ENCODE results near the gene MTFR1L. TPM values are rescaled to one million over a fixed set of nuclear protein-coding genes. Genes with fewer than 3 reads are reported as not detected.

The MTFR1L gene
- total and polyA plus RNA-seq, 9 of the 15 experiments (the other 6 are each of a cell fraction or from before 2014, with no cell fraction given), result 41.4 to 98.5 (median 53.7) TPM

- Histone ChIP-seq H3K9ac (ENCODE audit: insufficient read depth in 1 of 2, low read depth in 2 of 2, low read length in 2 of 2) (no peak overlapping the region), H3K4me2 (ENCODE audit: insufficient read depth, low read length) (no peak overlapping the region), H3K9me1 (ENCODE audit: control insufficient read depth, insufficient read depth, low read length) (no peaks in the 10 kb centered on the region), H3K27ac (ENCODE audit: extremely low read depth, low read depth, low read length) (no peak overlapping the region), H3K9me3 (replicated peaks; ENCODE audit: control insufficient read depth, insufficient read depth, low read depth, low read length) (no peaks in the 10 kb centered on the region), H4K20me1 (replicated peaks; ENCODE audit: control insufficient read depth, insufficient read depth, low read length) (peaks cover 12% of the 10 kb centered on the region; the same call in 1 of the 2 replicates), H3K27me3 (ENCODE audit: control insufficient read depth in 2 of 2, insufficient read depth in 2 of 2, low read length in 2 of 2) (no peaks in the 10 kb centered on the region), H3K36me3 (ENCODE audit: control insufficient read depth, insufficient read depth, low read length) (peaks cover 94% of the 10 kb centered on the region), H3K4me1 (replicated peaks in 1 of 2; ENCODE audit: control insufficient read depth in 2 of 2, insufficient read depth in 2 of 2, low read length in 2 of 2) (peaks cover 10 to 25% of the 10 kb centered on the region in 2 experiments; a peak in 4 of 5 replicates), H2AFZ (ENCODE audit: low read depth, low read length) (no peak overlapping the region), H3K79me2 (ENCODE audit: control insufficient read depth, insufficient read depth, low read length) (peaks cover 31% of the 10 kb centered on the region), H3K4me3 (no peak overlapping the region)
- no peak for FAIRE-seq
- no TSS peak for BruUV-seq (replicated peaks)
- no peak for ATAC-seq
- 62% methylated on average over 3 of the region's 3 CpGs for WGBS (ENCODE audit: insufficient coverage, low coverage, missing lambda C conversion rate)
- in situ Hi-C loops (cut with MboI), result no loop called here
- DNase-seq (ENCODE audit: extremely low read depth in 1 of 4, low spot score in 3 of 4), result no peak
- intact Hi-C loops (cut with micrococcal nuclease), result loop anchor here (10.0 kb wide), 1 partner anchor 166 kb away; the partner anchor contains the start of gene PAFAH2
- TF ChIP-seq NKRF (IDR thresholded peaks at IDR 0.05; ENCODE audit: borderline replicate concordance), result no peak
- TF ChIP-seq POLR2A (conservative IDR thresholded peaks at IDR 0.05), result peak; percentile 34; the same call in 1 of the 2 replicates
- ChIA-PET CTCF (ENCODE audit: low intra/inter-chr PET ratio) (no interaction called here), POLR2A (interaction anchor here (1.1 to 11.2 kb wide), 4 partner anchors 8 to 68 kb away, joined by 4 to 108 read pairs (median 31); partner anchors contain the start of gene MTFR1L)
Measured at GRCh38 chr1:25828491-25828890, 8.7 kb downstream of the MTFR1L start.

DNA sequence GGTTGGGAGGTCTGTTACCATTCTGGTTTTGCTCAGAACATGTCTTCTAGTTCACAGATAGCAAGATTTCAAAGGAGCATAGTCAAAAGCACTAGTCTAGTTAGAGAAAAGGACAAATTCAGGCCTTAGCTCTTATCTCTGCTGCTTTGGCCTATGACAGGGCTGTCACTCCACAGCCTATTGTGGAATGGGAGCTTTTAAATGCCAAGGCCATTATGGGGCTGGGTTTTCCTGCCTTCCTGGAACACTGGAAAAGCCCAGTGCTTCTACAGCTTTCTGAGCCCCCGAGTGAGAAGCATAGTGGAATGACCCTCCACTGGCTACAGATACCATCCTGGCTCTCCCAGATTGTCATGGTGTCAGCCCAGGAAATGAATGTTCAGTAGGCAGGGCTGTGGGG, 9.3 kb downstream of the MTFR1L start:
- FAIRE-seq (no peak), DNase-seq (ENCODE audit: extremely low read depth in 1 of 4, low spot score in 3 of 4) (no peak), ATAC-seq (no peak)
- TF ChIP-seq, protein P1, sequence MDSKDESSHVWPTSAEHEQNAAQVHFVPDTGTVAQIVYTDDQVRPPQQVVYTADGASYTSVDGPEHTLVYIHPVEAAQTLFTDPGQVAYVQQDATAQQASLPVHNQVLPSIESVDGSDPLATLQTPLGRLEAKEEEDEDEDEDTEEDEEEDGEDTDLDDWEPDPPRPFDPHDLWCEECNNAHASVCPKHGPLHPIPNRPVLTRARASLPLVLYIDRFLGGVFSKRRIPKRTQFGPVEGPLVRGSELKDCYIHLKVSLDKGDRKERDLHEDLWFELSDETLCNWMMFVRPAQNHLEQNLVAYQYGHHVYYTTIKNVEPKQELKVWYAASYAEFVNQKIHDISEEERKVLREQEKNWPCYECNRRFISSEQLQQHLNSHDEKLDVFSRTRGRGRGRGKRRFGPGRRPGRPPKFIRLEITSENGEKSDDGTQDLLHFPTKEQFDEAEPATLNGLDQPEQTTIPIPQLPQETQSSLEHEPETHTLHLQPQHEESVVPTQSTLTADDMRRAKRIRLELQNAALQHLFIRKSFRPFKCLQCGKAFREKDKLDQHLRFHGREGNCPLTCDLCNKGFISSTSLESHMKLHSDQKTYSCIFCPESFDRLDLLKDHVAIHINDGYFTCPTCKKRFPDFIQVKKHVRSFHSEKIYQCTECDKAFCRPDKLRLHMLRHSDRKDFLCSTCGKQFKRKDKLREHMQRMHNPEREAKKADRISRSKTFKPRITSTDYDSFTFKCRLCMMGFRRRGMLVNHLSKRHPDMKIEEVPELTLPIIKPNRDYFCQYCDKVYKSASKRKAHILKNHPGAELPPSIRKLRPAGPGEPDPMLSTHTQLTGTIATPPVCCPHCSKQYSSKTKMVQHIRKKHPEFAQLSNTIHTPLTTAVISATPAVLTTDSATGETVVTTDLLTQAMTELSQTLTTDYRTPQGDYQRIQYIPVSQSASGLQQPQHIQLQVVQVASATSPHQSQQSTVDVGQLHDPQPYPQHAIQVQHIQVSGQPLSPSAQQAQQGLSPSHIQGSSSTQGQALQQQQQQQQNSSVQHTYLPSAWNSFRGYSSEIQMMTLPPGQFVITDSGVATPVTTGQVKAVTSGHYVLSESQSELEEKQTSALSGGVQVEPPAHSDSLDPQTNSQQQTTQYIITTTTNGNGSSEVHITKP (IDR thresholded peaks at IDR 0.05; ENCODE audit: partially characterized antibody), result peak; percentile 16
- no peak for TF ChIP-seq PHB2 (IDR thresholded peaks at IDR 0.05; ENCODE audit: low read depth)
- peak; percentile 56; the same call in 1 of the 2 replicates for TF ChIP-seq POLR2AphosphoS5 (IDR thresholded peaks at IDR 0.05; ENCODE audit: control insufficient read depth, insufficient read depth, low read depth, low read length)
- Histone ChIP-seq H3K9me3 (replicated peaks; ENCODE audit: control insufficient read depth, insufficient read depth, low read depth, low read length) (no peaks in the 10 kb centered on the region), H3K4me1 (replicated peaks in 1 of 2; ENCODE audit: control insufficient read depth in 2 of 2, insufficient read depth in 2 of 2, low read length in 2 of 2) (peaks cover 10 to 25% of the 10 kb centered on the region in 2 experiments; a peak in 4 of 5 replicates), H4K20me1 (replicated peaks; ENCODE audit: control insufficient read depth, insufficient read depth, low read length) (peaks cover 12% of the 10 kb centered on the region; the same call in 1 of the 2 replicates), H3K36me3 (ENCODE audit: control insufficient read depth, insufficient read depth, low read length) (peaks cover 94% of the 10 kb centered on the region), H2AFZ (ENCODE audit: low read depth, low read length) (no peak overlapping the region), H3K4me3 (no peak overlapping the region), H3K4me2 (ENCODE audit: insufficient read depth, low read length) (no peak overlapping the region), H3K27ac (ENCODE audit: extremely low read depth, low read depth, low read length) (no peak overlapping the region; the same call in 2 of the 3 replicates), H3K9ac (ENCODE audit: insufficient read depth in 1 of 2, low read depth in 2 of 2, low read length in 2 of 2) (no peak overlapping the region), H3K9me1 (ENCODE audit: control insufficient read depth, insufficient read depth, low read length) (no peaks in the 10 kb centered on the region), H3K79me2 (ENCODE audit: control insufficient read depth, insufficient read depth, low read length) (peaks cover 30% of the 10 kb centered on the region), H3K27me3 (ENCODE audit: control insufficient read depth in 2 of 2, insufficient read depth in 2 of 2, low read length in 2 of 2) (no peaks in the 10 kb centered on the region)
- CTCF ChIA-PET (ENCODE audit: low intra/inter-chr PET ratio), result no interaction called here
- intact Hi-C loops (cut with micrococcal nuclease), result loop anchor here (10.0 kb wide), 1 partner anchor 166 kb away; the partner anchor contains the start of gene PAFAH2
- in situ Hi-C loops (cut with MboI), result no loop called here
- BruUV-seq (replicated peaks), result no TSS peak
- POLR2A ChIA-PET, result interaction anchor here (1.0 to 11.2 kb wide), 6 partner anchors 8 to 67 kb away, joined by 3 to 108 read pairs (median 6); partner anchors contain the start of genes MTFR1L and PAQR7
- 60% methylated on average over 1 of the region's 1 CpG for WGBS (ENCODE audit: insufficient coverage, low coverage, missing lambda C conversion rate)
